GM19452 (cell line): ENCODE measurements around the gene CHTF18.

ENCODE experiments used
- ATAC-seq: cut with Tn5 transposase; IDR thresholded peaks from one replicate; pipeline ENCODE4 v1.9.1; 2021; ENCODE audit not compliant: unreplicated experiment

Gene CHTF18

DNA sequence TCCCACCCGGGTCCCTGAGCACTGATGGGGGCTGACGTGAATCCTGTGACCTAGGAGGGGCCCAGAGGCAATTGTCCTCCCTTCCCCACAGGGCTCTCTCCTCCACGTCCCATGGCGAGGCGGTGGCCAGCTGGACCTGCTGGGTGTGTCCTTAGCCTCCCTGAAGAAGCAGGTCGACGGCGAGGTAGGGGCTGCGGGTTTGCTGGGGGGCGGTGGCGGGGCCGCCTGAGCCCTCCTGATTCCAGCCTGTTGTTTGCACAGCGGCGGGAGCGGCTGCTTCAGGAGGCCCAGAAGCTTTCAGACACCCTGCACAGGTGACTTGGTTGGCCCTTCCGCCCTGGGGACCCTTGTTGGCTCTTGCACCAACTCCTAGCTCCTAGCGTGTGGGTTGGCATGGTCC is 1.7 kb downstream of the CHTF18 start:
- ATAC-seq: no peak

- no peak for ATAC-seq
These were observed 2.7 kb downstream of the CHTF18 start for GRCh38 chr16:791131-791530.

DNA sequence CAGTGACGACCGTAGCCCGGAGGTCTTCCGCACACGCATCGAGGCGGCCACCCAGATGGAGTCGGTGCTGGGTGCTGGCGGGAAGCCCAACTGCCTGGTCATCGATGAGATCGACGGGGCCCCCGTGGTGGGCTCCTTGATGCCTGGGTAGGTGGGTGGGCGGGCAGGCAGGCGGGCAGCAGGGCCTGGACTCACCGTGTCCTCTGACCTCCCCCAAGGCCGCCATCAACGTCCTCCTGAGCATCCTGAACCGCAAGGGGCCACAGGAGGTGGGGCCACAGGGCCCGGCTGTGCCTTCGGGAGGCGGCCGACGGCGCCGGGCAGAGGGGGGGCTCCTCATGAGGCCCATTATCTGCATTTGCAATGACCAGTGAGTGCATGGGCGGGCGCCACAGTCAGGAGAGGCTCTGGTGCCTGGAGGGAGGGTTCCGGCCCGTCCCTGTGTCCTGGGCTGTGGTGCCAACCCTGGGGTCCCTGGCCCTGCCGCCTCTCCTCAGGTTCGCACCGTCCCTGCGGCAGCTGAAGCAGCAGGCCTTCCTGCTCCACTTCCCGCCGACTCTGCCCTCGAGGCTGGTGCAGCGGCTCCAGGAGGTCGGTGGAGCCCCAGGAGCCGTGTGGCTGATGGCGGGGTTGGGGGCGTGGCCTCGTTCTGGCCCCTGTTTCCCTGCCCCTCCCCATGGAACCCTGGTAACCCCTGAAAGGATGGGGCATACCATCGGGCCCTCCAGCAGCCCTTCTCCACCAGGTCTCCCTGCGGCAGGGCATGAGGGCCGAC is 4.0 kb downstream of the CHTF18 start:
- ATAC-seq: no peak

GRCh38 chr16:793414-793813 is 5.0 kb downstream of the CHTF18 start:
- ATAC-seq: no peak

GRCh38 chr16:794091-794822 is 5.8 kb downstream of the CHTF18 start:
- no peak for ATAC-seq

DNA sequence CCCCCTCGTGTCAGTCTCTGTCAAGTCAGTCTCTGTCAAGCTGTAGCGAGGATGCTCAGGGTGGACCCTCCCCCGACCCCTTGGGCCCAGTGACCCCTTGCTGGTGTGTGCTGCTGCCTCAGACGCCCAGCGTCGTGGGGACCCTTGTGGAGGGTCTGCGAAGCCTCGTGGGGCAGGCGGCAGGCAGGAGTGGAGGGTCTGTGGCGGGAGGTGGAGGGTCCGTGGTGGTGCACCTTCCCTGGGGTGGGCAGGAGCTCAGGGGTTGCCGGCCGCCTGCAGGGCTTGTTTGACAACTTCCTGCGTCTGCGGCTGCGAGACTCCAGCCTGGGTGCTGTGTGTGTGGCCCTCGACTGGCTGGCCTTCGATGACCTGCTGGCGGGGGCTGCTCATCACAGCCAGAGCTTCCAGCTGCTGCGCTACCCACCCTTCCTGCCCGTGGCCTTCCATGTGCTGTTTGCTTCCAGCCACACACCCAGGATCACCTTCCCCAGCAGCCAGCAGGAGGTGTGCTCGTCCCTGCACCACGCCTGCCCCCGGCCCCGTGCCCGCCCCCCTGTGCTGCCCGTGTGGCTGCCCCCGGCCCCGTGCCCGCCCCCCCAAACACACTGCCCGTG is 6.5 kb downstream of the CHTF18 start:
- no peak for ATAC-seq

- no peak for ATAC-seq
These were observed 7.3 kb downstream of the CHTF18 start for GRCh38 chr16:795580-796229.

GRCh38 chr16:796296-797119 is 8.1 kb downstream of the CHTF18 start:
- no peak for ATAC-seq

- ATAC-seq: no peak
These were observed 8.7 kb downstream of the CHTF18 start for GRCh38 chr16:797120-797420.

DNA sequence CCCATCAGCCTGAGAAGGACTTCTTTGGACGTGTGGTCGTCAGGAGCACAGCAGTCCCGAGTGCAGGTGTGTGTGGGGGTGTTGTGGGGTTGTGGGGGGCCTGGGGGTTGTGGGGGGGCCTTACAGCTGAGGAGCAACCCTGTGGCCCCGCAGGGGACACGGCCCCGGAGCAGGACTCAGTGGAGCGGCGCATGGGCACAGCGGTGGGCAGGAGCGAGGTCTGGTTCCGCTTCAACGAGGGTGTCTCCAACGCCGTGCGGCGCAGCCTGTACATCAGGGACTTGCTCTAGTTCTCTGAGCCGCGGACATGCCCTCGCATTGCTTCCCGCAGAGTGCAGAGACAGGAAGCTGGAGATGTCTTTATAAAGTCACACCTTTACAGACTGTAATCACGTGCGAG is 9.3 kb downstream of the CHTF18 start:
- ATAC-seq: no peak

DNA sequence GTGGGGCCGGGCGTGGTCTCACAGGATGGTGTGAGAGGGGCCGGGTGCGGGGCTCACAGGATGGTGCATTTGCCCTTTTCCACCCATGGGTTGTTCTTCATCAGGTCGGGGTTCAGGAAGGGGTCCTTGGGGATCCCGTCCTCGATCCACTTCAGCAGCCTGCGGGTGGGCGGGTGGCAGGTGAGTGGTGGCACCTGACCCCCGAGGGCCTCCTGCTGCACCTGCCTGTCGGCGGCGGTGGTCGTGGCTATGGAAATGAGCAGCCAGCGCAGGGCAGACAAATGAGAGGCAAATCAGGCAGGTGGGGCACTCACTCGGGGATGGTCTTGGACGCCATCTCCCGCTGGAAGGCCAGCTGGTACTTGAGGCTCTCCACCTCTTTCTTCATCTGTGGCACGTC is 10.2 kb downstream of the CHTF18 start:
- no peak for ATAC-seq

DNA sequence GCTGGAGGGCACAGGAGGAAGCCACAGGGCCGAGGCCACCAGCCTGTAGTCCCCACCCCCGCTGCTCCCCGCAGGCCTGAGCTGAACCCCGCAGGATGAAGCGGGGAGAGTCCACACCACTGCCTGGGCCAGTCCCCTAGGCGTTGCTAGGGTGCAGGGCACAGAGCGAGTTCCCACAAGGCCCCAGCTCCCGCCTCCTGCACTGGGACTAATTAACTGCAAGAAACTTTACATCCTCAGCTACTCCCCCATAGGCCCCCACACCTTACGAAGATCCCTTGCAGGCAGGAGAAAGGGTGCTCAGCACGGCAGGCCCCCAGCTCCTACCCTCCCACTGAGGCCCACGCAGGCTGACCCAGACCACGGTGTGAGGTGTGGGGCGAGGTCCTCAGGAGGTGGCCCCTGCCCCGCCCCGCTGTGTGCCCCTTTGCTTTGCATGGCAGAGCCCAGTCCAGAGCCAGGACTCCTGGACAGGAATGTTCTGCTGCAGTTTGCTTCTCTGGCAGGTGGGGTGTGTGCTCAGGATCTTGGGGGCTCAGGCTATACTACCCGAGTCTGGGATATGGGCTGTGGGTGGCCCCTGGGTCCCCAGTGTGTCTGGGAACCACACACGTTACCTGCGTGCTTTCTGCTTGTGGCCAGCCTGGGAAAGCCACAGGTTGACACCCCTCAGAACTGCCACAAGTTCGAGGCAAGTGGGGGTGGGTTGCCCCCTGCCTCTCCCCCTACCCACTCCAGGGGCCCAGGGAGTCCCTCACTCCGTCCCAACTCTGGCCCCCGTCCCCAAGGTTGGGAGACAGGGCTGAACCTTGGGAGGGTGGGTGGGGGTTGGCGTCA is 10.9 kb downstream of the CHTF18 start:
- ATAC-seq: no peak

- ATAC-seq: no peak
These were observed 11.8 kb downstream of the CHTF18 start, which contains the start of gene GNG13 for GRCh38 chr16:799948-800833. GNG13 (minus strand) TSS chr16:800734; CDS start chr16:799077, 1,657 bp downstream.

- no peak for ATAC-seq
These were observed 12.6 kb downstream of the CHTF18 start for GRCh38 chr16:800834-801511.

DNA sequence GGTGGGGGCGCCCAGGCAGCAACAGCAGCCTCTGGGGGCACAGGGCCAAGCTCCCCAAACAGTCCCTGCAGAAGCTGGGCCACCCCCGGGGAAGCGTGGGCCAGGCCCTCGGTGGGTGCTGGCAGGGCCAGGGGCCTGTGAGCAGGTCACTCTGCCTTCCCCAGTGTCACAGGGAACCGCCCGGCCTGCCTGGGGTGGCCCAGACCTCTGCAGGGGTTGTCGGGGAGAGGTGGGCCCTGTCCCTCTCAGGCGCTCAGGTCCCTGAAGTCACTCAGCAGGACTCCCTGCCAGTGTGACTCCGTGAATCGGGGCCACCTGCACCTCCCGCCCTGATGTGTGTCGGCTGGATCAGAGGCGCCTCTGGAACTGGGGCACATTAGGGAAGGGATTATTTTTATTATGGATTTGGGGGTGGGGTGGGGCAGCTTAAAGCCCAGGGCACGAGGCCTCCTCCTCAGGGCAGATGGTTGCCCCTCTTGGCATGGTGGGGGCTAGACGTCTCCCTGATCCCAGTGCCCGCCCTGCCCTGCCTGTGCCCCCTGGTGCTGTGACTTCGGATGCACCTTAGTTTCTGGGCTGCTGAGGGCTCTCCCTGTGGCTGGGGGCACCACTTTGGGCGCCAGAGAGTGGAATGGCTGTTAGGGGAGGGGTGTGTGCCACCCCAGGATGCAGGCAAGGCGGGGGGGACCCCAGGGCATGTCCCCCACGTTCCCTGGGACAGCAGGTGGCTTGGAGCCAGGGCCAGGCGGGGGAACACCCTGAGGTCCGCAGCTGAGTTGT is 13.4 kb downstream of the CHTF18 start:
- no peak for ATAC-seq

DNA sequence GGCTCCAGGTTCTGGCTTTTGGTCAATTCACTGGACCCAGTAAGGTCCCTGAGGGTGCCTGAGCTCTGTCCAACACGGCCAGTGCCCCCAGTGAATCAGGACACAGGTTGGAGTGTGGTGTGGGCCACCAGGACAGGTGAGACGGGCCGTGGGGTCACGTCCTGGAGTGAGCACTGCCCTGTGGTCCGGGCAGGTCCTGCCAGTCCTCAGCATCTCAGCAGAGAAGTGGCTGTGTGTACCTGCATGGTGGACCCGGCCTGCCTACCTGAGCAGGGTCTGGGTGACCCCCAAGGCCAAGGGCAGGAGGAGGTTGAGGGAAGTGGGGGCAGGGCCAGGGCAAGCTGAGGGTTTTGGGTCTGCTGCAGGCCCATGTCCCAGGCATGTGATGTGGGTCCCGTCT is 14.0 kb downstream of the CHTF18 start:
- ATAC-seq: no peak

- no peak for ATAC-seq
These were observed 14.7 kb downstream of the CHTF18 start for GRCh38 chr16:802914-803753.
